ENCODE data around the gene IRF2BP2. TPM values are rescaled to one million over a fixed set of nuclear protein-coding genes. Genes with fewer than 3 reads are reported as not detected.
A peak's percentile ranks its signal among the peaks of the same experiment; 100 is the strongest.

IRF2BP2 gene
- total RNA-seq, 1 donor from 2014 or later, result 72.9 TPM

DNA sequence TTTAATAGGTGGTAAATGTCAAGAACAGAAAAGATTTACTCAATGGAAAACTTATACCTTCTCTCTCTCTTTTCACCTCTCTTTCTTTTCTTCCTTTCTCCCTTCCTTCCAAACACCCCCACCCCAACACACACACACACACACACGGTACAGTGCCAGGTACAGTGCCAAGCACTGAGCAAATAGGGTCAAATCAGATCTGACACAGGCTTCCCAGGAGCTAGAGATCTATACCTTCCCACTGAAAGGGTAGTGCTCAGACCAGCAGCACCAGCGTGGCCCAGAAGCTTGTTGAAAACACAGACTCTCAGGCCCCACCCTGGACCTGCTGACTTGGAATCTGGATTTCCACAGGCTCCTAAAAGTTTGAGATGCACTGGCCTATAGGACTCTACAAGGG lies 31.9 kb downstream of the IRF2BP2 start:
- Histone ChIP-seq H3K27ac (no peak overlapping the region), H3K4me1 (peaks cover 7% of the 10 kb centered on the region), H3K27me3 (no peaks in the 10 kb centered on the region), H3K9me3 (no peaks in the 10 kb centered on the region), H3K4me3 (no peak overlapping the region), H3K36me3 (no peaks in the 10 kb centered on the region)
- peak; percentile 4 to 70 for DNase-seq (ENCODE audit: extremely low spot score in 2 of 2)
- intact Hi-C loops (cut with DNase I), result no loop called here
- TF ChIP-seq POLR2AphosphoS5 (IDR thresholded peaks at IDR 0.05; ENCODE audit: insufficient read depth in 1 of 2, low read depth in 1 of 2) (no peak), POLR2A (IDR thresholded peaks at IDR 0.05) (no peak)
- TF ChIP-seq, protein P1, sequence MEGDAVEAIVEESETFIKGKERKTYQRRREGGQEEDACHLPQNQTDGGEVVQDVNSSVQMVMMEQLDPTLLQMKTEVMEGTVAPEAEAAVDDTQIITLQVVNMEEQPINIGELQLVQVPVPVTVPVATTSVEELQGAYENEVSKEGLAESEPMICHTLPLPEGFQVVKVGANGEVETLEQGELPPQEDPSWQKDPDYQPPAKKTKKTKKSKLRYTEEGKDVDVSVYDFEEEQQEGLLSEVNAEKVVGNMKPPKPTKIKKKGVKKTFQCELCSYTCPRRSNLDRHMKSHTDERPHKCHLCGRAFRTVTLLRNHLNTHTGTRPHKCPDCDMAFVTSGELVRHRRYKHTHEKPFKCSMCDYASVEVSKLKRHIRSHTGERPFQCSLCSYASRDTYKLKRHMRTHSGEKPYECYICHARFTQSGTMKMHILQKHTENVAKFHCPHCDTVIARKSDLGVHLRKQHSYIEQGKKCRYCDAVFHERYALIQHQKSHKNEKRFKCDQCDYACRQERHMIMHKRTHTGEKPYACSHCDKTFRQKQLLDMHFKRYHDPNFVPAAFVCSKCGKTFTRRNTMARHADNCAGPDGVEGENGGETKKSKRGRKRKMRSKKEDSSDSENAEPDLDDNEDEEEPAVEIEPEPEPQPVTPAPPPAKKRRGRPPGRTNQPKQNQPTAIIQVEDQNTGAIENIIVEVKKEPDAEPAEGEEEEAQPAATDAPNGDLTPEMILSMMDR (IDR thresholded peaks at IDR 0.05), result no peak

DNA sequence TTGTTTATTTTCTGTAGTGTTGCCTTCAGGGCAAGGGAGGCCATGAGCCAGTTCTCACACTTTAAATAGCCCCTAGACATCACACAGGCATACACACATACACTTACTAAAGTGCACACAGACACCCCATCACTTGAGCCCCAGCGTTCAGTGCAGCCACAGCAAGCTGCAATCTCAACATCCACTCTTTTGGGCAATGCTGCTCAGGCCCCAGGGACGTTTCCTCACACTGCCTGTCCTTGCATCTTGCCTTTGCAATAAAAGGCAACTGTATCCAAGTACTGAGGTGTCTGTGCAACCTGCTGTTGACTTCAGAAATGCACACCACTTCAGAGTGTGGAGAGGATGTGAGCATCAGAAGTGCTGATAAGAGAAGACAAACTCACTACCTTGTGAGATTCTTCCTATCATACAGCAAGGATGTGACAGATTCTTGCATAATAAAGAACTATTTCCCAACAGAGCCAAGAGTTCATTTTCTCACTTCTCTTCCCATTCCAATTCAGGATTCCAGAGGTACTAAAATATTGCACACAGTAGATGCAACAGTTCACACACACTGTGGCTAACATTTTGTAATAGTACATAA lies 36.2 kb downstream of the IRF2BP2 start:
- peak; percentile 52 to 87 for DNase-seq (ENCODE audit: extremely low spot score in 2 of 2)
- Histone ChIP-seq H3K36me3 (no peaks in the 10 kb centered on the region), H3K27ac (no peak overlapping the region), H3K9me3 (no peaks in the 10 kb centered on the region), H3K4me3 (no peak overlapping the region), H3K4me1 (no peaks in the 10 kb centered on the region), H3K27me3 (no peaks in the 10 kb centered on the region)
- TF ChIP-seq POLR2A (IDR thresholded peaks at IDR 0.05) (no peak), POLR2AphosphoS5 (IDR thresholded peaks at IDR 0.05; ENCODE audit: insufficient read depth in 1 of 2, low read depth in 1 of 2) (no peak)
- TF ChIP-seq, protein P1 (IDR thresholded peaks at IDR 0.05), result no peak
- intact Hi-C loops (cut with DNase I), result no loop called here

DNA sequence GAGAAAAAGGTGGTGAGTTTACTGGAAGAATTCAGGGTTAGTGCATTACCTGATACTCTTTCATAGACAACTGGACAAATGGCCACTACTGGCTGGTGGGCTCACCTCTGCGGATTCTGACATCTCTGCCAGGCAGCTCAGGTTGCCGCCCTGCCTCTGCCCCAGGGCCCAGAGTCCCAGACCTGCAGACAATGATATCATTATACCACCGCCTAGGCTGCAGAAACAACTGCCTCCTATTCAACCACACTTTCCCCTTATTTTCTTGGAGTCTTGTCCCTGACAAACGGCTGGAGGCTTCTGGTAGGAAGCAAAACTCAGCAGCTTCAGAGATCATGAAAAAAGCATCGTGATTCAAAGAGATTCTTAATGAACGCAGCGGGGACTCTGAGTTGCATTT lies 37.0 kb downstream of the IRF2BP2 start:
- TF ChIP-seq POLR2A (IDR thresholded peaks at IDR 0.05) (no peak), POLR2AphosphoS5 (IDR thresholded peaks at IDR 0.05; ENCODE audit: insufficient read depth in 1 of 2, low read depth in 1 of 2) (no peak)
- TF ChIP-seq, protein P1 (IDR thresholded peaks at IDR 0.05), result no peak
- Histone ChIP-seq H3K4me1 (no peaks in the 10 kb centered on the region), H3K36me3 (no peaks in the 10 kb centered on the region), H3K9me3 (no peaks in the 10 kb centered on the region), H3K27me3 (no peaks in the 10 kb centered on the region), H3K27ac (no peak overlapping the region), H3K4me3 (no peak overlapping the region)
- intact Hi-C loops (cut with DNase I), result no loop called here
- DNase-seq (ENCODE audit: extremely low spot score in 2 of 2), result peak in 1 of 2 donors; percentile 19

DNA sequence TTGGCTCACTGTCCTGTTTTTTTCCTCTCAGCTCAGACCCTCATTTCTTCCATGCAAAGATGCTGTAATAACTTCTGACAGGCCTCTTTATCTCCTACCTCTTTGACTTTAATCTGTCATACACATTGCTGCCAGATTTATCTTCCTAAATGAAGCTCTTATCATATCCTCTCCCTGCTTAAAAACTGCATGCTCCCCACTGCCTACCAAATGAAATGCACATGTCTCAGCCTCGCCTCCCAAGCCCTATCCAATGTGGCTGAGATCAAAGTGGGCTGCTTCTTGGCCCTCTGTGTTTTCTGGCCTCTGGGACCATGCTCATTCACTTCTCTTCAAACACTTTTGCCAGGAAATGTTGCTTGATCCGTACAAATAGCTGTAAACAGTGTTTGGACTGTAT lies 38.3 kb downstream of the IRF2BP2 start:
- Histone ChIP-seq H3K27ac (no peak overlapping the region), H3K27me3 (no peaks in the 10 kb centered on the region), H3K4me3 (no peak overlapping the region), H3K36me3 (no peaks in the 10 kb centered on the region), H3K9me3 (no peaks in the 10 kb centered on the region), H3K4me1 (no peaks in the 10 kb centered on the region)
- intact Hi-C loops (cut with DNase I), result no loop called here
- DNase-seq (ENCODE audit: extremely low spot score in 2 of 2), result peak; percentile 46 to 49
- no peak for TF ChIP-seq POLR2A (IDR thresholded peaks at IDR 0.05)
- no peak for TF ChIP-seq POLR2AphosphoS5 (IDR thresholded peaks at IDR 0.05; ENCODE audit: insufficient read depth in 1 of 2, low read depth in 1 of 2)
- TF ChIP-seq, protein P1 (IDR thresholded peaks at IDR 0.05), result no peak

DNA sequence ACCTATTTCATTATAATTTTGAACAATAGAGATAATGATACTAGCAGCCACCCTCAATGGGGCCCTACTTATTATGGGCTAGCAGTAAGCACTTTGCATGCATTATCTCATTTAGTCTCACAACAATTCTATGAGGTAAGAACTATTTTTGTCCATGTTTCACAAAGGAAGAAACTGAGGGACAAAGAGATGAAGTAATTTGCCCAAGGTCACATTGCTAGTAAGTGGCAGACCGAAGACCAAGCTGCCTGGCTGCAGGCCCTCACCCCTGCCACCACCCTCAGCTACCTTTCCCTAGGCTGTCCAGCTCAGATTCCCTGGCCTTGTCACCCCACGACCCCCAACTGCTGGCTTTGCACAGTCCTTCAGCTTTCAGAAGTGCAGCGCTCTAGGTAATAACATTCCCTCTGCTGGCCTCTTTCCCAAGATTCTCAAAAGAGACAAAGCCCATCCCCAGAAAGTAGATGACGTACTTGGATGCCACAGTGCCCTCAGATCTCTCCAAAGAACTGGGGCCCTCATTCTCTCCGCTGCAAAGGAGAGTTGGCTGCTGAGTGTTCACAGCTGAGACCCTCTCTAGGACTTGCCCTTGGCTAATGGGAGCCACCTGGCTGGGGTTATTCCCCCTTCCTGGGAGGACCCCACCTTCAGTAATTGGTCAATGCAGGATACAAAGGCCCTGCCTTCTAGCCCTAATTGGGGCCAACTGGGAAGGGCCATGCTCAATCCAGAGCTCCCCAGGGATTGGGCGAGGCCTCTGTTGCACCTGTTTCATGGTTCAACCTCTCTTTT lies 39.5 kb downstream of the IRF2BP2 start:
- H3K27ac ChIP-seq, result no peak overlapping the region
- peak; percentile 58 to 67 for DNase-seq (ENCODE audit: extremely low spot score in 2 of 2)
- no peaks in the 10 kb centered on the region for H3K27me3 ChIP-seq
- H3K4me1 ChIP-seq, result no peaks in the 10 kb centered on the region
- no peaks in the 10 kb centered on the region for H3K36me3 ChIP-seq
- TF ChIP-seq POLR2AphosphoS5 (IDR thresholded peaks at IDR 0.05; ENCODE audit: insufficient read depth in 1 of 2, low read depth in 1 of 2) (no peak), POLR2A (IDR thresholded peaks at IDR 0.05) (no peak)
- TF ChIP-seq, protein P1 (IDR thresholded peaks at IDR 0.05), result no peak
- no peak overlapping the region for H3K4me3 ChIP-seq
- intact Hi-C loops (cut with DNase I), result no loop called here
- no peaks in the 10 kb centered on the region for H3K9me3 ChIP-seq
